HG02973 (cell line): ENCODE measurements around the gene STAM2.

Experiments used
- ATAC-seq: cut with Tn5 transposase; IDR thresholded peaks from one replicate; pipeline ENCODE4 v1.9.1; 2021; ENCODE audit warnings: moderate library complexity; ENCODE audit not compliant: unreplicated experiment

Gene STAM2

GRCh38 chr2:152075461-152076050 lies 100.0 kb downstream of the STAM2 start:
- no peak for ATAC-seq

DNA sequence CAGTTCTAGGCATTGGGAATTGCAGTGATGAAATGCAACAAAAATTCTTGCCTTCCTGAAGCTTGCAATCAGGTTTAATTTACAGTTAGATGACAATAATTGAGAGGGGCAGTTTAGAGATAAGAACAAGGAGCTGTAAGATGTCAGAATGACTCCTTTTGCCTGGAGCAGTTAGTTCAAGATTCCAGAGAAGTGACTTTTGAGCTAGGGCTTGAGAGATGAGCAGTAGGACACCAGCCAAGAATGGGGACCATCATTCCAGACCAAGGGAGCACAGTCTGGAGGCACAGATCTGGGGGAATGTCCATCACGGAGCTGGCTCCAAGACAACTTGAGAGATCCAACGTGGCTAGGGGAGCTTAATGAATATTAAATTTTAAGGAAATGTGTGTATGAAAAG lies 103.6 kb downstream of the STAM2 start:
- no peak for ATAC-seq

DNA sequence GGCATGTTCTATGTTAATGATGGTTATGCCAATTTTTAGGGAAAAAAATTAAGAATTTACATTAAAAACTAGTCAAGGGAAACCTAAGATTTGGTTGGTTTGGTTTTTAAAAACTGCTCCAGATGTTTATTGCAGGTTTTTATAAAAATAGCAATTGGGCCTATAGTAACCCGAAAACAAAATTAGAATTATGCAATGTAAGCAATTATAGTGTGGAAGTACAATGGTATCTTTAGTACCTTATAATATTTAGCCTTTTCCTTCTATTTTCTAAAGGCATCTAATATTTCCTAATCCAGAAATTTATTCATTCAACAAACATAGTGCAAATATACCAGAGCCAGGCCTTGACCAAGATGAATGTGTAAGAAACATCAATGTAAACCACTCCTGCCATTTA lies 104.0 kb downstream of the STAM2 start:
- ATAC-seq, result no peak

GRCh38 chr2:152071092-152071491 lies 104.5 kb downstream of the STAM2 start:
- ATAC-seq, result peak; percentile 82

DNA sequence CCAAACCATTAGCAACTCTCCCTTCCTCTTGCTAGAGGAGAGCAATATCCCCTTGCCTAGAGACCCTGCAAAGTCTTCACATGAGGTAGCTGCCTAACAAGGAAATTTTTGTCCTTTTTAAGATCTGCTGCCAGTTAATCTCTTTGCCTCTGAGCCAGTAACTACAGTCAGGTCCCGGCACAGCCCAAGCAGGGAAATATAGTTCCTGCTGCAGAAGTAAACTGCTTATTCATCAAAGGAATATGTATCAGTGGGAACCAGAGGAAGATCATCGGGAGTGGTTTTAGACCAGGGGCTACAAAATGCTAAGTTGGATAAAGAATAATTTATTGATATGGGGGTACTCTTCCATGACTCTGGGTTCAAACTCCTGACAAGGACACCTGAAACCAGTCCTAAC lies 107.3 kb downstream of the STAM2 start:
- ATAC-seq, result no peak

- no peak for ATAC-seq
Observed at GRCh38 chr2:152067823-152068222, 107.7 kb downstream of the STAM2 start.
